HG03469 (cell line): Measurements from ENCODE around the gene ANO8.
"Not testable (repeated sequence)": the region's sequence is repeated elsewhere in the genome, so short reads cannot be mapped to it uniquely, and the experiment has no call there.

Experiments used
- ATAC-seq: cut with Tn5 transposase; IDR thresholded peaks from one replicate; pipeline ENCODE4 v1.9.1; 2021; ENCODE audit warnings: mild to moderate bottlenecking, moderate library complexity, moderate number of reproducible peaks; ENCODE audit not compliant: unreplicated experiment

The ANO8 gene

DNA sequence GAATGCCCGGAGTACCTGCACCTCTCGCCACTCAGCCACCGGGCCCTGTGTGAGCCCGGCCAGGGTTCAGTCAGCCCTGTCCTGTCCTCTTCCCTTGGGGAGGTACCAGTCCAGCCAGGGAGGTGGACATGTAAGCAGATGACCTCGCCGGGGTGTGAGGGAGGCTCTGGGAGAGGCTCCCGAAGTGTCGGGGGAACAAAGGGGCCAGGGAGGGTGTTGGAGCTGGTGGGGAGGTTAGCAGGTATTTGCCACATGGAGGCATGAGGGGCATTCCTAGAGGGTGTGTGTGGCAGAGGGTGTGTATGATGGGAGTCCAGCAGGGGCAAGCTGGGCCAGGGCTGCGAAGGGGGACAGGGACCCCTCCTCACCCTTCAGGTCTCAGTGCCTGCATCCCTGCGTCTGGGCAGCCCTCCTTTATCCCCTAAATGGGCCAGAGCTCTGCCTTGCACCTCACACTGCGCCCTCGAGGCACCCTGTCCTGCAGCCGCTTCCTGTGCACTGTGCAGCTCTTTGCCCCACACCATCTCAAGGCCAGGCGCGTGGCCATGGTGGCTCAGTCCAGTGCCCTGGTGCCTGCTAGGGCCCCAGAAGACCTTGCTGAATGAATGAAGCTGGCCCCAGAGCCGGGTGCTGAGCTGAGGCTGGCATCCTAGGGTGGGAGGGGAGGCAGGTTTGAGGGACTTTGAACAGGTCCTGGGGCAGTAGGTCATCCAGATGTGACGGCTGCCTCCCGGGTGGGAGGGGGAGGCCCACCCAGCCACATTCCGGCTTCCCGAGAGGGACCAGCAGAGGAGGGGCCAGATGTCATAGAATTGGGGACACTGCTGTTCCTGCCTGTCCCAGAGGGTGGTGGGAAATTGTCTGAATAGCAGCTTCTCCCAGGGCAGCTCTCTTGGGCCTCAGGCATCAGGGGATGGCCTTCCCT, 22.2 kb downstream of the ANO8 start:
- ATAC-seq = no peak

- ATAC-seq = no peak
Measured at GRCh38 chr19:17311455-17312188, 23.0 kb downstream of the ANO8 start.

GRCh38 chr19:17309965-17310461, 24.6 kb downstream of the ANO8 start:
- no peak for ATAC-seq

- peak; percentile 32 for ATAC-seq
Measured at GRCh38 chr19:17309198-17309964, 25.3 kb downstream of the ANO8 start, which contains the start of gene DDA1. Gene DDA1, plus strand, starts transcription at chr19:17309563. Its CDS starts 92 bp downstream, at chr19:17309655.

- no peak for ATAC-seq
Measured at GRCh38 chr19:17307876-17308377, 26.7 kb downstream of the ANO8 start.

DNA sequence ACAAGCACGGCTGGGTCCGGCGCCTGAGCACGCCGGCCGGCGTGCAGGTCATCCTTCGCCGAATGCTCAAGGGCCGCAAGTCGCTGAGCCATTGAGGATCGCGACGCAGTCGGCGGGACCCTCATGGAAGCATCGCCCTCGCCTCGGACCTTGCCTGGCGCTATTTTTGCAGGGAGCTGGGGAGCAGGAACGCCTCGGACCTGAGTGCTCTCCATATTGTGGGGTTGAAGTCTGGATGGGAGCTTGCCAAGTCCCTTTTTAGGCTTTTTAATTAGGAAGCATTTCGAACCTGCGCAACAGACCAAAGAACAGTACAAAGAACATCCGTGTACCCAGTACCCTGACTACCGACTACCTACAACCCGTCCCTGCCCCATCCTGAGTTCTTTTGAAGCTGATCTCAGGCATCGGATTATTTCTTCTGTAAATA, 28.4 kb downstream of the ANO8 start:
- no peak for ATAC-seq

- peak; percentile 69 for ATAC-seq
Measured at GRCh38 chr19:17305517-17306284, 29.0 kb downstream of the ANO8 start, which contains the start of gene MRPL34. Gene MRPL34, plus strand, starts transcription at chr19:17305872. Its CDS starts 21 bp downstream, at chr19:17305893.

DNA sequence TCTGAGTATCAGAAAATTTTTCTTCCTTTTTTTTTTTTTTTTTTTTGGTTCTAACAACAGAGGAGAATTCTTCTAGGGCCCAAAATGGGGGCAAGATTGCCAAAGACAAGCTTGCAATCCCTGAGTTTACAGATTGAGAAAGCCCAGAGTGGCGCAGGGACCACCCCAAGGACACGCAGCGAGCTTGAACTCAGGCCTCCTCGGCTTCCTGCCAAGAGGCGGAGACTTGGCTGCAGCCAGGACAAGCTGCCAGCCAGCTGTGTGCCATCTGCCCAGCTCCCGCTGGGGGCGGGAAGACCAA, 29.5 kb downstream of the ANO8 start:
- ATAC-seq = no peak

DNA sequence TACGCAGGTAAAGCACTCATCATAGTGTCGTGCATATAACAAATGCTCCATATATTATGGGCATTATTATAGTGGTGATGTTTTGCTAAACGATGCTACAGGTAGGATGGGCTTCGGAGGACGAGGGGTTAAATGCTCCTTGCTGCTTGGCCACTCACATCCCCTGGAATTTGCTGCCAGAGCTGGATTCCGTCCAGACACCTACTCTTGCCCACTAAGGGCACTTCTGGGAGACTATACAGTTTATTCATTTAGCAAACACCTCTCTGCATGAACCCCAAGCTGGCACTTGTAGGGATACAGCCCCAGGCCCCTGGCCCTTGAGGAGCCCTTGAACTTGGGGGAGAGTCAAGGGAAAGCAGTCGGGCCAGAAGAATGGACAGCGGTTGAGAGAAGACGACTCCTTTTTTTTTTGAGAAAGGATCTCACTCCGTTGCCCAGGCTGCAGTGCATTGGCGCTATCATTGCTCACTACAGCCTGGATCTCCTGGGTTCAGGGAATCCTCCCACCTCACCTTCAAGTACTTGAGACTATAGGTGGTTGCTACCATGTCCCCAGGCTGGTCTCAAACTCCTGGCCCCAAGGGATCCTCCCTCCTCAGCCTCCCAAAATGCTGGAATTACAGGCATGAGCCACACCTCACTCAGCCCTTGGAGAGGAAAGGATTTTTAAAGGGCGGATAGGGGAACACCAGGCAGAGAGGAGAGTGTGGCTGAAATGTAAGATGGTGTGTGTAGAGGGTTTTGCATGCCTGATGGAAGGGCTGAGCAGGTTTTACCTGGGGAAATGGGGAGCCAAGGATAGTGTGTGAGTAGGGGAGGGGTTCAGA, 30.1 kb downstream of the ANO8 start:
- no peak for ATAC-seq

- ATAC-seq = no peak
Measured at GRCh38 chr19:17303940-17304267, 30.8 kb downstream of the ANO8 start.

DNA sequence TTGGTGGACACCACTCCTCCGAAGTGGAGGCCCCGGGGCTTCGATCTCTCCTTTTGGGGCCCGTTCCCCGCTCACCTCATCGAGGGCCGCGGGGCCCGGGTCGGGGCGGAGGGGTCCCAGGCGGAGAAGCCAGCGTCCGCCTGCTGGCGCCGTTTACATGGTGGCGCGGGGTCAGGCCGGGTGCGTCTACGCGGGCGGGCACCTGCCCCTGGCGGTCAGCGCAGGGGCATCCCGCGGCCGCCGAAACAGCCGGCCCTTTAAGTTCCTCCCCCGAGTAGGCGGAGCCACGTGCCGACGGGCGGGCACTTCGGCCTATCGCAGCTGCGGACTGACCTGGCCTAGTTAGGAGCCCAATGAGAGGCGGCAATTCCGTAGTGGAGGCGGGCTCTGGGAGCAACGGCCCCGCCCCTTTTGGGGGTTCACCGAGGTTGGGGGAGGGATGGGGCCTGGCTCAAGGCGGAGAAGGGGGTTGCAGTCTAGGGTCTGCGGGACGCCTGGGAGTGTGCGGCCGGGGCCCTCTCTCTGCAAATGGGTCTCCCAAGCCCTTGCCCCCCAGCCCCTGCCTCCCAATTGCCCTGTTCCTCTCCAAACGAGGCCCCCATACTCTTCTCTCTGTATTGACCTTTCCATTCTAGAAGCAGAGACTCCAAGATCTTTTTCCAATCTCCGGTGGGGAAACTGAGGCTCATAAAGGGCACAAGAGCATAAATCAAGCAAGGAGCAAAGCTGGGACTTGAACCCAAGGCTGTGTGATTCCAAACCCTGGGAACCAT, 31.3 kb downstream of the ANO8 start, which contains the start of gene ABHD8:
Gene ABHD8 (minus strand): TSS at position 259 of the 773 bp plus-strand sequence. CDS start 1,809 bp downstream, outside the sequence.
- ATAC-seq = peak; percentile 33

DNA sequence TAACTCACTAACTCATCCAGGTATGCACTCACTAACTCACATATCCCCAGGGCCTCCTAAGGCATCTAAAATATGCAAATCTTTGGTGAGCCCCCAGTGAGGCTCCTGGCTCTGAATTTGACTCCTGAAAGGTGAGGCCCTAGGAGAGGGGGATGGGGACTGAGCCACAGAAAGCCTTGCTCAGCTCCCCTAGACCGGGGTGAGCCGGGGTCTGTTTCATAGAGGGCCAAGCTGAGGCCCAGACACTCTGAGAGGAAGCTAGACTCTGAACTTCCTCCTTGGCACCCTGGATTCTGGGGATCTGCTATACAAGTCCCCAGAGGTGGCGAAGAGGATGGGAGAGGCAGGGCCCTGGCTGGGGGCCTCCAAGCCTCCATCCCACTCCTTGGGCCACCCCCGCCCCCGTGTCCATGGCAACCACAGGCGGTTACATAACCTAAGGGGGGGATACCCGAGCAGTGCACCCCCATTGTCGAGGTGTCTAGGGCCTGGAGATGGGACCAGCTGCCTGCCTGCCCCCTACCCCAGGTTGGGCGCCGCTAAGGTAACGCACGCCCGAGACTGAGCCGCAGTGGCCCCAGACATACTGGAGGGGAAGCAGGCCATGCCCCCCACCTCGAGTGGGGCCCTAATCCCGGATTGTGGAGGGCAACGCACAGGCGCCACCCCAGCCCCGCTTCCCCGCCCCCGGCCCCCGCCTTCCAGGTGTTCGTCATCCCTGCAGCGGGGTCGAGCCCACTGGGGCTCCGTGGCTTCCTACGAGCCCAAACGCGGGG, 32.1 kb downstream of the ANO8 start:
- ATAC-seq = no peak

DNA sequence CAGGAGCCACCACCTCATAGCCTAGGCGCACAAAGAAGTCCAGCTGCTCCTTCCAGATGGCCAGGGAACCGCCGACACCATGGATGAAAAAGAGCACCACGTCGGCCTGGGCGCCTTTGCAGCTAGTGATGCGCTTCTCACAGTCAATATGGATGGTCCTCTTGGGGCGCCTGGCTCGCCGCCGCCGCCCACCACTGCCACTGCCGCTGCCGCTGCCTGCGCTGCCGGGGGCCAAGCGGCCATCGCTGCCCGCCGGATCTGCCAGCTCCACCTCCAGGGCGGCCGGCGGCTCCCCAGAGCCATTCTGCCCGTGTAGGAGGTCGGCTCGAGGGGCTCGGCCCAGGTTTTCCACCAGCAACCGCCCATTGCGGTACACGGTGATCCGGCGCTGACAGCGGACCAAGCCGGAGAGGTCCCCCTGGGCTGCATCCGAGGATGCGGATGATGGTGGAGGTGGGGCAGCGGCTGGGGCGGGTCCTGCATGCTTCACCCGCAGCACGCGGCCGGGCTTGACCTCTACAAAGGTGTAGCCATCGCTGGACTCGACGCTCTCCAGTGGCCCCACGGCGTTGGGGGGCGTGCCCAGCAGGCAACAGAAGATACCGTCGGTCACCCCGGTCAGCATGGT, 33.5 kb downstream of the ANO8 start:
- no peak for ATAC-seq

DNA sequence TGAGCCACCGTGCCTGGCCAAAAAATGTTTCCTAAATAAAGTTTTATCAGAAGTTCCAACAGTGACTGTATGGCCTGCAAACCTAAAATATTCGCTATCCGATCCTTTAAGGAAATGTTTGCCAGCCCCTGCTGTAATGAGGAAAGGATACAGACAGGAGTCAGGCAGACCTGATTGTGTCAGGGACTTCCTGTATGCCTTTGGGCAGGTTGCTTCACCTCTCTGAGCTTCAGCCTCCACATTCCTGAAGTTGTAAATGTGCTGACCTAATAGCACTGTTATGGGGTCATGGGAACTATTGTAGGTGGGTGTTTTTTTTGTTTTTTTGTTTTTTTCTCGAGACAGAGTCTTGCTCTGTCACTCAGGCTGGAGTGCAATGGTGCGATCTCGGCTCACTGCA, 37.7 kb downstream of the ANO8 start:
- no peak for ATAC-seq

DNA sequence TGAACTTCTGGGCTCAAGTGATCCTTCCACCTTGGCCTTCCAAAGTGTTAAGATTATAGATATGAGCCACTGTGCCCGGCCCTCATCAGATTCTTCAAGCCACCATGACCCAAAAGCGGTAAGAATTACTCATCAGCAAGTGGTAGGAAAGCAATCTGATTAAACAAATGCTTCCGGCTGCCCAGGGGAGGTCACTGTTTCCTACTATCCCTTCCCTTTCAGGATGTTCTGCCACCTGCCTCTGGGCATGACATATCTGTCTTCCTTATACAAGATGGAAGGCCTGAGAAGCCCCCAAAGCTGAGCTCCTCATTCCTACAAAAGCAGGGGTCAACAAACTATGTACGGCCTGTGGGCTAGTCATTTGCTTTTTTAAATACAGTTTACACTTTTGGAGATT, 38.4 kb downstream of the ANO8 start:
- no peak for ATAC-seq

GRCh38 chr19:17295551-17295950, 39.1 kb downstream of the ANO8 start:
- ATAC-seq = not testable (repeated sequence)
